Neutrophil (primary cell): ENCODE data around the gene TOE1.
"Not testable (repeated sequence)": the region's sequence is repeated elsewhere in the genome, so short reads cannot be mapped to it uniquely, and the experiment has no call there.

Experiments used
- H3K27ac ChIP-seq: fragments of 200-600 bp; sonication (generic); 2 replicates; pipeline ENCODE4 v1.5.1; 2016; ENCODE audit warnings: mild to moderate bottlenecking, moderate library complexity
- H3K27me3 ChIP-seq: fragments of 200-600 bp; sonication (generic); 2 replicates; pipeline ENCODE4 v1.6.0; 2016; ENCODE audit warnings: mild to moderate bottlenecking
- H3K36me3 ChIP-seq: fragments of 200-600 bp; sonication (generic); 2 replicates; pipeline ENCODE4 v1.5.1; 2017
- H3K4me1 ChIP-seq, 2 experiments: fragments of 200-600 bp in 1 of 2; sonication (generic) in 1 of 2; 1 replicate in 1 of 2; 2 replicates in 1 of 2; pipeline versions ENCODE4 v1.5.1 to v1.6.1; 2013 to 2016; ENCODE audit warnings: low read depth in 1 of 2, low read length in 1 of 2, mild to moderate bottlenecking in 1 of 2, moderate library complexity in 1 of 2; ENCODE audit not compliant: control insufficient read depth in 1 of 2, insufficient read depth in 1 of 2
- H3K4me3 ChIP-seq, 2 experiments: fragments of 200-600 bp in 1 of 2; sonication (generic) in 1 of 2; 1 replicate in 1 of 2; 2 replicates in 1 of 2; pipeline ENCODE4 v1.5.1; 2013 to 2016; ENCODE audit warnings: low read depth in 1 of 2, low read length in 1 of 2, mild to moderate bottlenecking in 1 of 2, moderate library complexity in 1 of 2
- H3K9me3 ChIP-seq: fragments of 200-600 bp; sonication (generic); 2 replicates; pipeline ENCODE4 v1.5.1; 2016
- CTCF ChIP-seq: fragments of 200-600 bp; sonication (generic); IDR thresholded peaks from 2 replicates; pipeline ENCODE4 v1.5.1; 2016; ENCODE audit warnings: antibody characterized with exemption

TOE1 gene

GRCh38 chr1:45359882-45360513 lies 20.0 kb downstream of the TOE1 start:
- H3K27me3 ChIP-seq: no peaks in the 10 kb centered on the region
- H3K4me1 ChIP-seq: peaks cover 0 to 6% of the 10 kb centered on the region in 2 experiments
- no peak for TF ChIP-seq CTCF
- peaks cover 4% of the 10 kb centered on the region for H3K36me3 ChIP-seq
- no peak overlapping the region for H3K4me3 ChIP-seq
- no peaks in the 10 kb centered on the region for H3K9me3 ChIP-seq
- no peak overlapping the region for H3K27ac ChIP-seq

- not testable (repeated sequence) for H3K9me3 ChIP-seq, H3K4me3 ChIP-seq, H3K36me3 ChIP-seq, H3K27ac ChIP-seq, H3K27me3 ChIP-seq, H3K4me1 ChIP-seq
Measured at GRCh38 chr1:45360981-45361380, 21.0 kb downstream of the TOE1 start.

GRCh38 chr1:45364294-45364693 lies 24.3 kb downstream of the TOE1 start:
- Histone ChIP-seq H3K27ac (no peak overlapping the region), H3K4me1 (no peaks in the 10 kb centered on the region), H3K4me3 (no peak overlapping the region), H3K27me3 (no peaks in the 10 kb centered on the region), H3K9me3 (no peaks in the 10 kb centered on the region), H3K36me3 (no peaks in the 10 kb centered on the region)
- no peak for TF ChIP-seq CTCF

GRCh38 chr1:45365051-45365450 lies 25.1 kb downstream of the TOE1 start:
- Histone ChIP-seq H3K4me3 (no peak overlapping the region), H3K27me3 (no peaks in the 10 kb centered on the region), H3K4me1 (no peaks in the 10 kb centered on the region), H3K27ac (no peak overlapping the region), H3K9me3 (no peaks in the 10 kb centered on the region), H3K36me3 (no peaks in the 10 kb centered on the region)
- no peak for TF ChIP-seq CTCF

- Histone ChIP-seq H3K27ac (no peak overlapping the region), H3K36me3 (no peaks in the 10 kb centered on the region), H3K9me3 (no peaks in the 10 kb centered on the region), H3K4me3 (no peak overlapping the region), H3K4me1 (peaks cover 5 to 7% of the 10 kb centered on the region in 2 experiments), H3K27me3 (no peaks in the 10 kb centered on the region)
- no peak for TF ChIP-seq CTCF
Measured at GRCh38 chr1:45370575-45370974, 30.6 kb downstream of the TOE1 start.

GRCh38 chr1:45373573-45373972 lies 33.6 kb downstream of the TOE1 start:
- H3K9me3 ChIP-seq: no peaks in the 10 kb centered on the region
- no peak overlapping the region for H3K4me3 ChIP-seq
- no peaks in the 10 kb centered on the region for H3K36me3 ChIP-seq
- peaks cover 5 to 7% of the 10 kb centered on the region in 2 experiments for H3K4me1 ChIP-seq
- H3K27ac ChIP-seq: peak overlapping the region; percentile 53
- H3K27me3 ChIP-seq: no peaks in the 10 kb centered on the region
- TF ChIP-seq CTCF: no peak
